HEK293 (cell line): Measurements from ENCODE around the gene ARMC2.

ENCODE experiments used
- GLI2 ChIP-seq: fragments of 450-650 bp; formaldehyde crosslinking; IDR thresholded peaks from 2 replicates; pipeline ENCODE4; 2017; ENCODE audit warnings: missing biosample characterization, missing genetic modification characterization, low read depth, borderline replicate concordance
- TF ChIP-seq, protein P1 (sequence below): fragments of 450-650 bp; formaldehyde crosslinking; IDR thresholded peaks from 2 replicates; pipeline ENCODE4 v1.5.1; 2016; ENCODE audit warnings: missing biosample characterization, missing genetic modification characterization
- TF ChIP-seq, protein P2 (sequence below): fragments of 450-650 bp; formaldehyde crosslinking; IDR thresholded peaks from 2 replicates; pipeline ENCODE4 v1.5.1; 2016; ENCODE audit warnings: missing biosample characterization, missing genetic modification characterization

DNA sequence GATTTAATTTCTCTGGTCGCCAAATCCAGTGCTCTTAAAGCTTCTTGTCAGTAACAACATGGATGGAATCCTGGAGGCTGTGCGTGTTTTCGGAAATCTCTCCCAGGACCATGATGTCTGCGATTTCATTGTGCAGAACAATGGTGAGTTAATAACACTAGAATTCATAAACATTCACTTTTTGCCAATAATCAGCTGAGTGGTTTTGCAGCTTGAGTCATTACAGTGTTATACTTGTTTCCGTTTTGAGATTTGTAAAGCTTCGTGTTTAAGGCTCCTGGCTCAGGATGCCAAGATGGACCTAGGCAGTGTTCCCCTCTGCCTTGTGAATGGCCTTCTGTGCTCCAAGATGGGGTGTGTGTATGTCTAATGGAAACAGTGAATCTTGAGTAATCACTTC is 113.8 kb downstream of the ARMC2 start:
- TF ChIP-seq, protein P1, sequence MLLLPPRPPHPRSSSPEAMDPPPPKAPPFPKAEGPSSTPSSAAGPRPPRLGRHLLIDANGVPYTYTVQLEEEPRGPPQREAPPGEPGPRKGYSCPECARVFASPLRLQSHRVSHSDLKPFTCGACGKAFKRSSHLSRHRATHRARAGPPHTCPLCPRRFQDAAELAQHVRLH: no peak
- TF ChIP-seq, protein P2, sequence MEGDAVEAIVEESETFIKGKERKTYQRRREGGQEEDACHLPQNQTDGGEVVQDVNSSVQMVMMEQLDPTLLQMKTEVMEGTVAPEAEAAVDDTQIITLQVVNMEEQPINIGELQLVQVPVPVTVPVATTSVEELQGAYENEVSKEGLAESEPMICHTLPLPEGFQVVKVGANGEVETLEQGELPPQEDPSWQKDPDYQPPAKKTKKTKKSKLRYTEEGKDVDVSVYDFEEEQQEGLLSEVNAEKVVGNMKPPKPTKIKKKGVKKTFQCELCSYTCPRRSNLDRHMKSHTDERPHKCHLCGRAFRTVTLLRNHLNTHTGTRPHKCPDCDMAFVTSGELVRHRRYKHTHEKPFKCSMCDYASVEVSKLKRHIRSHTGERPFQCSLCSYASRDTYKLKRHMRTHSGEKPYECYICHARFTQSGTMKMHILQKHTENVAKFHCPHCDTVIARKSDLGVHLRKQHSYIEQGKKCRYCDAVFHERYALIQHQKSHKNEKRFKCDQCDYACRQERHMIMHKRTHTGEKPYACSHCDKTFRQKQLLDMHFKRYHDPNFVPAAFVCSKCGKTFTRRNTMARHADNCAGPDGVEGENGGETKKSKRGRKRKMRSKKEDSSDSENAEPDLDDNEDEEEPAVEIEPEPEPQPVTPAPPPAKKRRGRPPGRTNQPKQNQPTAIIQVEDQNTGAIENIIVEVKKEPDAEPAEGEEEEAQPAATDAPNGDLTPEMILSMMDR (tag by site-specific recombination): no peak
- TF ChIP-seq GLI2: no peak
